ENCODE measurements around the gene SETD4.
"Not testable (repeated sequence)": the region's sequence is repeated elsewhere in the genome, so short reads cannot be mapped to it uniquely, and the experiment has no call there.

Gene SETD4

GRCh38 chr21:36060159-36060921 is at the start of gene SETD4:
TSS of gene SETD4 (minus strand) at chr21:36060526. CDS start at chr21:36058888, 1,638 bp downstream.
- peak; percentile 89 for DNase-seq

GRCh38 chr21:36109868-36110267 is 49.5 kb upstream of the SETD4 start:
- no peak for DNase-seq

GRCh38 chr21:36105327-36105842 is 45.1 kb upstream of the SETD4 start:
- DNase-seq: no peak

- DNase-seq: no peak
Observed at GRCh38 chr21:36104317-36105300, 44.3 kb upstream of the SETD4 start.

- DNase-seq: no peak
Observed at GRCh38 chr21:36103434-36103833, 43.1 kb upstream of the SETD4 start.

GRCh38 chr21:36100971-36101641 is 40.8 kb upstream of the SETD4 start:
- DNase-seq: no peak

GRCh38 chr21:36099695-36100211 is 39.4 kb upstream of the SETD4 start:
- not testable (repeated sequence) for DNase-seq

GRCh38 chr21:36099000-36099399 is 38.7 kb upstream of the SETD4 start:
- no peak for DNase-seq

GRCh38 chr21:36098182-36098532 is 37.8 kb upstream of the SETD4 start:
- no peak for DNase-seq

GRCh38 chr21:36097427-36098181 is 37.3 kb upstream of the SETD4 start:
- DNase-seq: no peak

- DNase-seq: no peak
Observed at GRCh38 chr21:36096398-36097290, 36.3 kb upstream of the SETD4 start.

- DNase-seq: no peak
Observed at GRCh38 chr21:36093512-36093911, 33.2 kb upstream of the SETD4 start.

- no peak for DNase-seq
Observed at GRCh38 chr21:36092681-36093080, 32.4 kb upstream of the SETD4 start.

- no peak for DNase-seq
Observed at GRCh38 chr21:36089946-36090345, 29.6 kb upstream of the SETD4 start.

GRCh38 chr21:36087362-36088138 is 27.2 kb upstream of the SETD4 start:
- DNase-seq: no peak

- DNase-seq: no peak
Observed at GRCh38 chr21:36082237-36082664, 21.9 kb upstream of the SETD4 start.

- no peak for DNase-seq
Observed at GRCh38 chr21:36080386-36080785, 20.1 kb upstream of the SETD4 start.

GRCh38 chr21:36079671-36080070 is 19.3 kb upstream of the SETD4 start:
- DNase-seq: no peak

- DNase-seq: no peak
Observed at GRCh38 chr21:36079010-36079649, 18.8 kb upstream of the SETD4 start.

GRCh38 chr21:36077758-36078157 is 17.4 kb upstream of the SETD4 start:
- DNase-seq: no peak

Measured in NCI-H2029 treated with DMSO at 0.1 percent for 48 hours (cell line).